Ovary (tissue), 3 donors: ENCODE measurements around the gene SLC38A3.

ENCODE experiments used
- EP300 ChIP-seq: sonication (generic); formaldehyde crosslinking; IDR thresholded peaks from one replicate; pipeline ENCODE4 v1.6.1; 2017; ENCODE audit warnings: antibody characterized with exemption
- POLR2A ChIP-seq: fragments of 450-650 bp; IDR thresholded peaks from one replicate; pipeline ENCODE4 v1.6.1; 2017; ENCODE audit warnings: antibody characterized with exemption, mild to moderate bottlenecking, moderate library complexity
- TF ChIP-seq, protein P1 (sequence below), 3 donors: fragments of 450-650 bp in 2 of 3; fragments of 200-600 bp in 1 of 3; IDR thresholded peaks; one replicate each; pipeline versions ENCODE4 v1.5.1 to v1.8.0; 2016 to 2022; ENCODE audit warnings: antibody characterized with exemption in 3 of 3, mild to moderate bottlenecking in 1 of 3
- donor health status: DM: no; HTN: no; CAD: no.

- TF ChIP-seq, protein P1, sequence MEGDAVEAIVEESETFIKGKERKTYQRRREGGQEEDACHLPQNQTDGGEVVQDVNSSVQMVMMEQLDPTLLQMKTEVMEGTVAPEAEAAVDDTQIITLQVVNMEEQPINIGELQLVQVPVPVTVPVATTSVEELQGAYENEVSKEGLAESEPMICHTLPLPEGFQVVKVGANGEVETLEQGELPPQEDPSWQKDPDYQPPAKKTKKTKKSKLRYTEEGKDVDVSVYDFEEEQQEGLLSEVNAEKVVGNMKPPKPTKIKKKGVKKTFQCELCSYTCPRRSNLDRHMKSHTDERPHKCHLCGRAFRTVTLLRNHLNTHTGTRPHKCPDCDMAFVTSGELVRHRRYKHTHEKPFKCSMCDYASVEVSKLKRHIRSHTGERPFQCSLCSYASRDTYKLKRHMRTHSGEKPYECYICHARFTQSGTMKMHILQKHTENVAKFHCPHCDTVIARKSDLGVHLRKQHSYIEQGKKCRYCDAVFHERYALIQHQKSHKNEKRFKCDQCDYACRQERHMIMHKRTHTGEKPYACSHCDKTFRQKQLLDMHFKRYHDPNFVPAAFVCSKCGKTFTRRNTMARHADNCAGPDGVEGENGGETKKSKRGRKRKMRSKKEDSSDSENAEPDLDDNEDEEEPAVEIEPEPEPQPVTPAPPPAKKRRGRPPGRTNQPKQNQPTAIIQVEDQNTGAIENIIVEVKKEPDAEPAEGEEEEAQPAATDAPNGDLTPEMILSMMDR (IDR thresholded peaks at IDR 0.05): no peak
- no peak for TF ChIP-seq POLR2A
- no peak for TF ChIP-seq EP300
These were observed 61.8 kb downstream of the SLC38A3 start for GRCh38 chr3:50266836-50267235.
